ENCODE measurements around the gene TBX15.

TBX15 gene

GRCh38 chr1:119002028-119002686, 14.0 kb upstream of the TBX15 start:
- Histone ChIP-seq H3K36me3 (ENCODE audit: control insufficient read depth, insufficient read depth, low read length) (no peaks in the 10 kb centered on the region), H3K4me3 (ENCODE audit: insufficient read depth, low read depth, low read length, poor library complexity, severe bottlenecking) (no peak overlapping the region), H3K27me3 (replicated peaks; ENCODE audit: control insufficient read depth, insufficient read depth, low read length, poor library complexity, severe bottlenecking) (peaks cover 45% of the 10 kb centered on the region), H3K4me1 (ENCODE audit: control insufficient read depth, insufficient read depth, low read length, poor library complexity, severe bottlenecking) (no peaks in the 10 kb centered on the region), H3K9me3 (ENCODE audit: control insufficient read depth, low read length) (no peaks in the 10 kb centered on the region), H3K27ac (ENCODE audit: insufficient read depth, low read length, poor library complexity, severe bottlenecking) (no peak overlapping the region)
- no peak for DNase-seq

- no peaks in the 10 kb centered on the region for H3K4me1 ChIP-seq (ENCODE audit: control insufficient read depth, insufficient read depth, low read length, poor library complexity, severe bottlenecking)
These were observed 13.3 kb upstream of the TBX15 start for GRCh38 chr1:119001181-119002027.

GRCh38 chr1:119000371-119001180, 12.4 kb upstream of the TBX15 start:
- peaks cover 34% of the 10 kb centered on the region for H3K27me3 ChIP-seq (replicated peaks; ENCODE audit: control insufficient read depth, insufficient read depth, low read length, poor library complexity, severe bottlenecking)

More at GRCh38 chr1:119001181-119002027, 13.3 kb upstream of the TBX15 start:
- H3K9me3 ChIP-seq (ENCODE audit: control insufficient read depth, low read length), result no peaks in the 10 kb centered on the region
- no peak overlapping the region for H3K4me3 ChIP-seq (ENCODE audit: insufficient read depth, low read depth, low read length, poor library complexity, severe bottlenecking)
- H3K27me3 ChIP-seq (replicated peaks; ENCODE audit: control insufficient read depth, insufficient read depth, low read length, poor library complexity, severe bottlenecking), result peaks cover 40% of the 10 kb centered on the region
- DNase-seq, result no peak
- no peak overlapping the region for H3K27ac ChIP-seq (ENCODE audit: insufficient read depth, low read length, poor library complexity, severe bottlenecking)
- H3K36me3 ChIP-seq (ENCODE audit: control insufficient read depth, insufficient read depth, low read length), result no peaks in the 10 kb centered on the region

GRCh38 chr1:118999348-119000071, 11.4 kb upstream of the TBX15 start:
- Histone ChIP-seq H3K4me1 (ENCODE audit: control insufficient read depth, insufficient read depth, low read length, poor library complexity, severe bottlenecking) (no peaks in the 10 kb centered on the region), H3K36me3 (ENCODE audit: control insufficient read depth, insufficient read depth, low read length) (no peaks in the 10 kb centered on the region), H3K9me3 (ENCODE audit: control insufficient read depth, low read length) (no peaks in the 10 kb centered on the region), H3K27me3 (replicated peaks; ENCODE audit: control insufficient read depth, insufficient read depth, low read length, poor library complexity, severe bottlenecking) (peaks cover 38% of the 10 kb centered on the region), H3K27ac (ENCODE audit: insufficient read depth, low read length, poor library complexity, severe bottlenecking) (no peak overlapping the region), H3K4me3 (ENCODE audit: insufficient read depth, low read depth, low read length, poor library complexity, severe bottlenecking) (no peak overlapping the region)
- no peak for DNase-seq

More at GRCh38 chr1:119000371-119001180, 12.4 kb upstream of the TBX15 start:
- H3K36me3 ChIP-seq (ENCODE audit: control insufficient read depth, insufficient read depth, low read length), result no peaks in the 10 kb centered on the region
- no peaks in the 10 kb centered on the region for H3K9me3 ChIP-seq (ENCODE audit: control insufficient read depth, low read length)
- H3K27ac ChIP-seq (ENCODE audit: insufficient read depth, low read length, poor library complexity, severe bottlenecking), result no peak overlapping the region
- no peaks in the 10 kb centered on the region for H3K4me1 ChIP-seq (ENCODE audit: control insufficient read depth, insufficient read depth, low read length, poor library complexity, severe bottlenecking)
- H3K4me3 ChIP-seq (ENCODE audit: insufficient read depth, low read depth, low read length, poor library complexity, severe bottlenecking), result no peak overlapping the region
- DNase-seq, result no peak

- peaks cover 41% of the 10 kb centered on the region for H3K27me3 ChIP-seq (replicated peaks; ENCODE audit: control insufficient read depth, insufficient read depth, low read length, poor library complexity, severe bottlenecking)
- no peak overlapping the region for H3K4me3 ChIP-seq (ENCODE audit: insufficient read depth, low read depth, low read length, poor library complexity, severe bottlenecking)
- H3K27ac ChIP-seq (ENCODE audit: insufficient read depth, low read length, poor library complexity, severe bottlenecking), result no peak overlapping the region
- H3K36me3 ChIP-seq (ENCODE audit: control insufficient read depth, insufficient read depth, low read length), result no peaks in the 10 kb centered on the region
- DNase-seq, result no peak
- no peaks in the 10 kb centered on the region for H3K4me1 ChIP-seq (ENCODE audit: control insufficient read depth, insufficient read depth, low read length, poor library complexity, severe bottlenecking)
- H3K9me3 ChIP-seq (ENCODE audit: control insufficient read depth, low read length), result no peaks in the 10 kb centered on the region
These were observed 10.0 kb upstream of the TBX15 start for GRCh38 chr1:118998171-118998570.

GRCh38 chr1:118997225-118997624, 9.1 kb upstream of the TBX15 start:
- Histone ChIP-seq H3K27ac (ENCODE audit: insufficient read depth, low read length, poor library complexity, severe bottlenecking) (no peak overlapping the region), H3K9me3 (ENCODE audit: control insufficient read depth, low read length) (no peaks in the 10 kb centered on the region), H3K4me1 (ENCODE audit: control insufficient read depth, insufficient read depth, low read length, poor library complexity, severe bottlenecking) (no peaks in the 10 kb centered on the region), H3K4me3 (ENCODE audit: insufficient read depth, low read depth, low read length, poor library complexity, severe bottlenecking) (no peak overlapping the region), H3K36me3 (ENCODE audit: control insufficient read depth, insufficient read depth, low read length) (no peaks in the 10 kb centered on the region), H3K27me3 (replicated peaks; ENCODE audit: control insufficient read depth, insufficient read depth, low read length, poor library complexity, severe bottlenecking) (peaks cover 46% of the 10 kb centered on the region)
- DNase-seq, result no peak

GRCh38 chr1:118995312-118996016, 7.3 kb upstream of the TBX15 start:
- DNase-seq, result no peak
- H3K27me3 ChIP-seq (replicated peaks; ENCODE audit: control insufficient read depth, insufficient read depth, low read length, poor library complexity, severe bottlenecking), result peaks cover 48% of the 10 kb centered on the region

GRCh38 chr1:118993700-118994026, 5.5 kb upstream of the TBX15 start:
- Histone ChIP-seq H3K4me1 (ENCODE audit: control insufficient read depth, insufficient read depth, low read length, poor library complexity, severe bottlenecking) (no peaks in the 10 kb centered on the region), H3K27ac (ENCODE audit: insufficient read depth, low read length, poor library complexity, severe bottlenecking) (no peak overlapping the region), H3K36me3 (ENCODE audit: control insufficient read depth, insufficient read depth, low read length) (no peaks in the 10 kb centered on the region), H3K9me3 (ENCODE audit: control insufficient read depth, low read length) (no peaks in the 10 kb centered on the region), H3K4me3 (ENCODE audit: insufficient read depth, low read depth, low read length, poor library complexity, severe bottlenecking) (no peak overlapping the region), H3K27me3 (replicated peaks; ENCODE audit: control insufficient read depth, insufficient read depth, low read length, poor library complexity, severe bottlenecking) (peaks cover 51% of the 10 kb centered on the region)
- DNase-seq, result no peak

More at GRCh38 chr1:118995312-118996016, 7.3 kb upstream of the TBX15 start:
- Histone ChIP-seq H3K9me3 (ENCODE audit: control insufficient read depth, low read length) (no peaks in the 10 kb centered on the region), H3K4me1 (ENCODE audit: control insufficient read depth, insufficient read depth, low read length, poor library complexity, severe bottlenecking) (no peaks in the 10 kb centered on the region), H3K27ac (ENCODE audit: insufficient read depth, low read length, poor library complexity, severe bottlenecking) (no peak overlapping the region), H3K36me3 (ENCODE audit: control insufficient read depth, insufficient read depth, low read length) (no peaks in the 10 kb centered on the region), H3K4me3 (ENCODE audit: insufficient read depth, low read depth, low read length, poor library complexity, severe bottlenecking) (no peak overlapping the region)

Data from effector memory CD4-positive, alpha-beta T cell (primary cell).